Activated CD8-positive, alpha-beta T cell treated with anti-CD3 and anti-CD28 coated beads for 36 hours (primary cell): ENCODE results near the gene GOLT1A. TPM values are rescaled to one million over a fixed set of nuclear protein-coding genes. Genes with fewer than 3 reads are reported as not detected.

ENCODE experiments used
- ATAC-seq: fragments of 200-7000 bp; cut with Tn5 transposase; one replicate; pipeline ENCODE4 v1.10.0; 2021; ENCODE audit warnings: mild to moderate bottlenecking, moderate library complexity
- CTCF ChIA-PET: fragments of 350-600 bp; sonication (Branson Sonifier 250); formaldehyde crosslinking; loops from one replicate; lab custom pipeline; 2021; ENCODE audit warnings: antibody characterized with exemption; lab: Charles Lee
- POLR2A ChIA-PET: fragments of 350-600 bp; sonication (Branson Sonifier 250); formaldehyde crosslinking; loops from one replicate; lab custom pipeline; 2021; ENCODE audit warnings: antibody characterized with exemption; lab: Charles Lee
- DNase-seq: peaks from one replicate; pipeline ENCODE4 v3.0.0-alpha.2; 2020
- H3K27ac Mint-ChIP-seq: one replicate; pipeline ENCODE4 v1.8.0; 2021; ENCODE audit warnings: mild to moderate bottlenecking, mixed read lengths
- H3K27me3 Mint-ChIP-seq: one replicate; pipeline ENCODE4 v1.8.0; 2021; ENCODE audit warnings: mixed read lengths
- H3K36me3 Mint-ChIP-seq: one replicate; pipeline ENCODE4 v1.8.0; 2021; ENCODE audit warnings: low read depth, mixed read lengths
- H3K4me1 Mint-ChIP-seq: one replicate; pipeline ENCODE4 v1.8.0; 2021; ENCODE audit warnings: low read depth, mixed read lengths
- H3K4me3 Mint-ChIP-seq: one replicate; pipeline ENCODE4 v1.8.0; 2021; ENCODE audit warnings: mild to moderate bottlenecking, moderate library complexity, mixed read lengths
- H3K9me3 Mint-ChIP-seq: one replicate; pipeline ENCODE4 v1.8.0; 2021; ENCODE audit warnings: mixed read lengths
- CTCF ChIP-seq: fragments of 200-600 bp; IDR thresholded peaks from one replicate; pipeline ENCODE4 v1.8.0; 2022; ENCODE audit warnings: antibody characterized with exemption, mild to moderate bottlenecking
- intact Hi-C: fragments of 100-400 bp; cut with micrococcal nuclease; formaldehyde crosslinking; loops from one replicate; pipeline ENCODE4 v1.10.0; 2022
- total RNA-seq, 2 experiments: library from RNA; stranded (reverse); gene quantifications; one replicate each; pipeline ENCODE4 v1.2.3, GENCODE V29; 2021

The GOLT1A gene
- total RNA-seq, 2 experiments from 2014 or later, result not detected

GRCh38 chr1:204250428-204251030, 36.7 kb upstream of the GOLT1A start:
- CTCF ChIA-PET, result interaction anchor here (1.1 kb wide), 1 partner anchor 113 kb away, joined by 3 read pairs; no protein-coding TSS in a partner anchor
- Mint-ChIP-seq H3K4me3 (no peak overlapping the region), H3K27ac (no peak overlapping the region), H3K9me3 (no peaks in the 10 kb centered on the region), H3K36me3 (no peaks in the 10 kb centered on the region), H3K4me1 (no peaks in the 10 kb centered on the region), H3K27me3 (no peaks in the 10 kb centered on the region)
- TF ChIP-seq CTCF, result no peak
- intact Hi-C loops, result loop anchor here (5.0 kb wide), 1 partner anchor 112 kb away; no protein-coding TSS in a partner anchor
- POLR2A ChIA-PET, result no interaction called here
- ATAC-seq (no peak), DNase-seq (no peak)

GRCh38 chr1:204249736-204250427, 36.1 kb upstream of the GOLT1A start:
- intact Hi-C loops, result loop anchor here (5.0 kb wide), 1 partner anchor 112 kb away; no protein-coding TSS in a partner anchor
- Mint-ChIP-seq H3K4me1 (no peaks in the 10 kb centered on the region), H3K36me3 (no peaks in the 10 kb centered on the region), H3K27ac (no peak overlapping the region), H3K27me3 (no peaks in the 10 kb centered on the region), H3K9me3 (no peaks in the 10 kb centered on the region), H3K4me3 (no peak overlapping the region)
- ATAC-seq (no peak), DNase-seq (no peak)
- TF ChIP-seq CTCF, result no peak
- POLR2A ChIA-PET, result no interaction called here
- CTCF ChIA-PET, result interaction anchor here (1.1 to 2.5 kb wide), 2 partner anchors 8 to 113 kb away, joined by 3 to 13 read pairs; no protein-coding TSS in a partner anchor

- CTCF ChIA-PET, result interaction anchor here (1.2 to 2.5 kb wide), 2 partner anchors 9 to 86 kb away, joined by 3 to 13 read pairs; no protein-coding TSS in a partner anchor
- H3K36me3 Mint-ChIP-seq, result no peaks in the 10 kb centered on the region
- no peaks in the 10 kb centered on the region for H3K27me3 Mint-ChIP-seq
- no peak for DNase-seq
- H3K27ac Mint-ChIP-seq, result no peak overlapping the region
- intact Hi-C loops, result no loop called here
- TF ChIP-seq CTCF, result no peak
- ATAC-seq, result no peak
- H3K4me1 Mint-ChIP-seq, result no peaks in the 10 kb centered on the region
- no peak overlapping the region for H3K4me3 Mint-ChIP-seq
- POLR2A ChIA-PET, result no interaction called here
- H3K9me3 Mint-ChIP-seq, result no peaks in the 10 kb centered on the region
Measured at GRCh38 chr1:204248954-204249353, 35.2 kb upstream of the GOLT1A start.

GRCh38 chr1:204246876-204247275, 33.1 kb upstream of the GOLT1A start:
- H3K27ac Mint-ChIP-seq, result no peak overlapping the region
- CTCF ChIA-PET, result interaction anchor here (1.5 to 2.5 kb wide), 3 partner anchors 8 to 11 kb away, joined by 5 to 13 read pairs (median 8); no protein-coding TSS in a partner anchor
- no peaks in the 10 kb centered on the region for H3K27me3 Mint-ChIP-seq

More at GRCh38 chr1:204246876-204247275, 33.1 kb upstream of the GOLT1A start:
- DNase-seq (no peak), ATAC-seq (no peak)
- Mint-ChIP-seq H3K4me1 (no peaks in the 10 kb centered on the region), H3K4me3 (no peak overlapping the region), H3K9me3 (no peaks in the 10 kb centered on the region), H3K36me3 (no peaks in the 10 kb centered on the region)
- no peak for TF ChIP-seq CTCF
- POLR2A ChIA-PET, result no interaction called here
- intact Hi-C loops, result no loop called here
